GM12878 (cell line): ENCODE data around the gene TGFB1. TPM values are rescaled to one million over a fixed set of nuclear protein-coding genes. Genes with fewer than 3 reads are reported as not detected.

ENCODE experiments used
- EED ChIP-seq: sonication (generic); IDR thresholded peaks from 2 replicates; pipeline ENCODE4 v1.6.1; 2016; ENCODE audit warnings: antibody characterized with exemption, low read depth
- MEF2A ChIP-seq: IDR thresholded peaks from 2 replicates; pipeline ENCODE4 v1.6.1; 2011; ENCODE audit warnings: low read depth, mild to moderate bottlenecking, low read length, moderate library complexity; ENCODE audit not compliant: insufficient read depth
- MTA3 ChIP-seq: IDR thresholded peaks from 2 replicates; pipeline ENCODE4 v1.6.1; 2012; ENCODE audit warnings: low read length, inconsistent platforms, borderline replicate concordance
- SMC3 ChIP-seq: IDR thresholded peaks from 2 replicates; pipeline ENCODE4 v1.6.1; 2011; ENCODE audit warnings: low read length, improper control_type of control experiment, borderline replicate concordance
- SP1 ChIP-seq: IDR thresholded peaks from one replicate; pipeline ENCODE4 v1.6.1; 2011; ENCODE audit warnings: low read depth, low read length
- TAF1 ChIP-seq: IDR thresholded peaks from 2 replicates; pipeline ENCODE4 v1.6.1; 2011; ENCODE audit warnings: mild to moderate bottlenecking, low read depth, low read length, borderline replicate concordance
- polyA plus RNA-seq, 11 experiments: library from polyadenylated mRNA; depleted of rRNA in 4 of 11; unstranded in 6 of 11; stranded (reverse) in 5 of 11; fragments of >200 nt; fragmentation: Nextera tagmentation in 4 of 11; fragmentation: Illumina TruSeq in 1 of 11; extraction: Ambion mirVana in 4 of 11; extraction: Trizol in 1 of 11; gene quantifications; 1 replicate in 1 of 11; 2 replicates in 10 of 11; pipeline versions ENCODE4 v1.2.1 to v1.2.3, GENCODE V29; 2011 to 2016; ENCODE audit warnings: inconsistent platforms in 2 of 11, missing spikeins in 2 of 11, low read depth in 1 of 11
- total RNA-seq, 4 experiments: library from RNA; depleted of rRNA in 3 of 4; stranded (reverse); fragments of >200 nt in 3 of 4; fragmentation: Illumina TruSeq in 1 of 4; extraction: Trizol in 1 of 4; gene quantifications; 2 replicates each; pipeline versions ENCODE4 v1.2.1 to v1.2.3, GENCODE V29; 2013 to 2021
- TF ChIP-seq, protein P1 (sequence below): IDR thresholded peaks from 2 replicates; pipeline ENCODE4 v1.6.1; 2011; ENCODE audit warnings: mild to moderate bottlenecking, low read depth, low read length, moderate library complexity; ENCODE audit not compliant: insufficient replicate concordance
- TF ChIP-seq, protein P2 (sequence below): fragments of 450-650 bp; IDR thresholded peaks from 2 replicates; pipeline ENCODE4 v1.6.1; 2017; ENCODE audit warnings: borderline replicate concordance

The TGFB1 gene
- total and polyA plus RNA-seq, 10 of the 15 experiments (the other 5 are each of a cell fraction or from before 2014, with no cell fraction given): 0.23 to 120 (median 10.9) TPM

DNA sequence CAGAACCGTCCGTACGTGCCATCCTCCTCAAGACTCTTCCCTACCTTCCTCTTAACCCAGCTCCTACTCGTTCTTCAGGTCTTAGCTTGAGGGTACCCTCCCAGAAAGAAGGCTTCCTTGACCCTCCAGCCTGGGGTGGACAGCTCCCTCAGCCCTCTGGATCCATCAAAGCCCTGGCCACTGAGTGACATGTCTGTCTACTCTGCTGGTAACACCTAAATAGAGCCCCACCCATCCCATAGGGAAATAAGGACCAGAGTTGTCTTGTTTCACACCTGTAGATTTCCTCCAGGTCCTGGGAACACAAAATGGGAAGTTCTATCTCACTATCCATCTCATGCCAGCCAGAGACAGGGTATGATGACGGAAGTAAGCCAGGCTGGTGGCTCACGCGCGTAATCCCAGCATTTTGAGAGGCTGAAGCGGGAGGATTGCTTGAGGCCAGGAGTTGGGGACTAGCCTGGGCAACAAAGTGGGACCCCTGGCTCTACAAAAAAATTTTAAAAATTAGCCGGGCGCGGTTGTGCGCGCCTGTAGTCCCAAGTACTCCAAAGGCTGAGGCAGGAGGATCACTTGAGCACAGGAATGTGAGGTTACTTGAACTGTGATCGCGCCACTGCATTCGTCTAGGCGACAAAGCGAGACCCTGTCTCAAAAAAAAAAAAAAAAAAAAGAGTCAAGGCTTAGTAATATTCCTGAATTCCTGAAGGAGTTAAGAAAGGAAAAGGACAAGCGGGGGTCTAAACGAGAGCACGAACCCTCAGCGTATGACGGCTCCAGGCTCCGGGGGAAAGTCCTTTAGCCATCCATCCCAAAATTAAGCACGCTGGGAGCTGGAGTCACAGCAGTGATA lies 44.3 kb downstream of the TGFB1 start (continued):
- TF ChIP-seq MTA3: peak; percentile 26; the same call in 1 of the 2 replicates
- TF ChIP-seq SP1: no peak
- no peak for TF ChIP-seq EED
- no peak for TF ChIP-seq TAF1
- TF ChIP-seq SMC3: no peak
- TF ChIP-seq, protein P1, sequence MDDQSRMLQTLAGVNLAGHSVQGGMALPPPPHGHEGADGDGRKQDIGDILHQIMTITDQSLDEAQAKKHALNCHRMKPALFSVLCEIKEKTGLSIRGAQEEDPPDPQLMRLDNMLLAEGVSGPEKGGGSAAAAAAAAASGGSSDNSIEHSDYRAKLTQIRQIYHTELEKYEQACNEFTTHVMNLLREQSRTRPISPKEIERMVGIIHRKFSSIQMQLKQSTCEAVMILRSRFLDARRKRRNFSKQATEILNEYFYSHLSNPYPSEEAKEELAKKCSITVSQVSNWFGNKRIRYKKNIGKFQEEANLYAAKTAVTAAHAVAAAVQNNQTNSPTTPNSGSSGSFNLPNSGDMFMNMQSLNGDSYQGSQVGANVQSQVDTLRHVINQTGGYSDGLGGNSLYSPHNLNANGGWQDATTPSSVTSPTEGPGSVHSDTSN: no peak
- TF ChIP-seq MEF2A: no peak
- TF ChIP-seq, protein P2, sequence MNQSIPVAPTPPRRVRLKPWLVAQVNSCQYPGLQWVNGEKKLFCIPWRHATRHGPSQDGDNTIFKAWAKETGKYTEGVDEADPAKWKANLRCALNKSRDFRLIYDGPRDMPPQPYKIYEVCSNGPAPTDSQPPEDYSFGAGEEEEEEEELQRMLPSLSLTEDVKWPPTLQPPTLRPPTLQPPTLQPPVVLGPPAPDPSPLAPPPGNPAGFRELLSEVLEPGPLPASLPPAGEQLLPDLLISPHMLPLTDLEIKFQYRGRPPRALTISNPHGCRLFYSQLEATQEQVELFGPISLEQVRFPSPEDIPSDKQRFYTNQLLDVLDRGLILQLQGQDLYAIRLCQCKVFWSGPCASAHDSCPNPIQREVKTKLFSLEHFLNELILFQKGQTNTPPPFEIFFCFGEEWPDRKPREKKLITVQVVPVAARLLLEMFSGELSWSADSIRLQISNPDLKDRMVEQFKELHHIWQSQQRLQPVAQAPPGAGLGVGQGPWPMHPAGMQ: no peak
